HepG2 (cell line): ENCODE results near the gene ZCCHC9. TPM values are rescaled to one million over a fixed set of nuclear protein-coding genes. Genes with fewer than 3 reads are reported as not detected.

Source experiments
- ATAC-seq: fragments of 200-7000 bp; cut with Tn5 transposase; 3 replicates; pipeline ENCODE4 v1.9.1; 2020; ENCODE audit warnings: mild to moderate bottlenecking, moderate library complexity
- BruUV-seq: library from RNA; stranded (reverse); fragments of 400-500 nt; replicated peaks from 2 replicates; lab custom pipeline; 2021; lab: Mats Ljungman, UMichigan
- CTCF ChIA-PET: fragments of 300-600 bp; formaldehyde crosslinking; extraction: SDS; loops from one replicate; lab custom pipeline; 2021; ENCODE audit warnings: low total read pairs, inconsistent platforms, low intra/inter-chr PET ratio; lab: Yijun Ruan, JAX
- POLR2A ChIA-PET: fragments of 350-600 bp; sonication (Branson Sonifier 250); formaldehyde crosslinking; loops from one replicate; lab custom pipeline; 2020; ENCODE audit warnings: antibody characterized with exemption, inconsistent platforms; lab: Yijun Ruan, JAX
- DNase-seq: peaks from one replicate; pipeline ENCODE4 v3.0.0-alpha.2; 2015; ENCODE audit warnings: low spot score
- FAIRE-seq: peaks from 3 replicates; lab custom pipeline; 2011; peaks lifted over from hg19 to GRCh38; lab: Jason Lieb, UNC
- H2AFZ ChIP-seq: one replicate; pipeline ENCODE4 v1.6.1; 2011; ENCODE audit warnings: low read length, inconsistent platforms
- H3K27ac ChIP-seq: fragments of 300-600 bp; 3 replicates; pipeline ENCODE4 v1.8.0; 2011; ENCODE audit warnings: mixed run types, mild to moderate bottlenecking, mixed read lengths, low read length, inconsistent platforms; ENCODE audit not compliant: insufficient read depth; ENCODE audit errors: extremely low read length
- H3K27me3 ChIP-seq, 2 experiments: fragments of 200-600 bp in 1 of 2; 2 replicates in 1 of 2; 3 replicates in 1 of 2; pipeline versions ENCODE4 v1.6.0 to v1.8.0; 2011; ENCODE audit warnings: low read length in 2 of 2, mild to moderate bottlenecking in 2 of 2, moderate library complexity in 2 of 2, inconsistent platforms in 1 of 2; ENCODE audit not compliant: insufficient read depth in 2 of 2, control insufficient read depth in 1 of 2
- H3K36me3 ChIP-seq, 2 experiments: fragments of 200-600 bp in 1 of 2; replicated peaks in 1 of 2; 2 replicates in 1 of 2; 3 replicates in 1 of 2; pipeline versions ENCODE4 v1.5.1 to v1.8.0; 2011; ENCODE audit warnings: low read length in 2 of 2, inconsistent platforms in 1 of 2; ENCODE audit not compliant: insufficient read depth in 2 of 2, control insufficient read depth in 1 of 2
- H3K4me1 ChIP-seq: 2 replicates; pipeline ENCODE4 v1.5.1; 2012; ENCODE audit warnings: low read length, inconsistent platforms; ENCODE audit not compliant: insufficient read depth
- H3K4me2 ChIP-seq: 2 replicates; pipeline ENCODE4 v1.6.0; 2011; ENCODE audit warnings: low read depth, low read length, inconsistent platforms
- H3K4me3 ChIP-seq, 3 experiments: fragments of 200-600 bp in 1 of 3; sonication (generic), shearing (Covaris generic) in 1 of 3; replicated peaks in 1 of 3; 2 replicates each; pipeline ENCODE4 v1.5.1; 2011 to 2016; ENCODE audit warnings: low read length in 3 of 3, inconsistent platforms in 2 of 3, low read depth in 2 of 3, mild to moderate bottlenecking in 2 of 3, control low read depth in 1 of 3, mixed read lengths in 1 of 3; ENCODE audit not compliant: insufficient read depth in 1 of 3
- H3K79me2 ChIP-seq: one replicate; pipeline ENCODE4 v1.6.1; 2011; ENCODE audit warnings: low read length, inconsistent platforms; ENCODE audit not compliant: insufficient read depth
- H3K9ac ChIP-seq: 2 replicates; pipeline ENCODE4 v1.6.0; 2011; ENCODE audit warnings: mild to moderate bottlenecking, low read depth, low read length, inconsistent platforms; ENCODE audit not compliant: insufficient read depth
- H3K9me3 ChIP-seq: 2 replicates; pipeline ENCODE4 v1.5.1; 2012; ENCODE audit warnings: mild to moderate bottlenecking, low read length
- H4K20me1 ChIP-seq: 2 replicates; pipeline ENCODE4 v1.6.0; 2011; ENCODE audit warnings: inconsistent platforms, mild to moderate bottlenecking, low read length, moderate library complexity; ENCODE audit not compliant: insufficient read depth
- CBFB ChIP-seq: sonication (generic); formaldehyde crosslinking; IDR thresholded peaks from 2 replicates; pipeline ENCODE4 v1.4.0; 2020; ENCODE audit warnings: missing genetic modification reagents
- CHD4 ChIP-seq: fragments of 200-600 bp; sonication (generic); IDR thresholded peaks from 2 replicates; pipeline ENCODE4 v1.7.0; 2017; ENCODE audit warnings: mild to moderate bottlenecking, low read length, borderline replicate concordance
- DNMT1 ChIP-seq: sonication (generic); formaldehyde crosslinking; IDR thresholded peaks from 2 replicates; pipeline ENCODE4 v1.5.1; 2020; ENCODE audit warnings: mild to moderate bottlenecking, missing genetic modification reagents
- HOXA7 ChIP-seq: sonication (generic); formaldehyde crosslinking; IDR thresholded peaks from 2 replicates; pipeline ENCODE4 v1.8.1; 2022; ENCODE audit warnings: mild to moderate bottlenecking, missing genetic modification reagents, moderate library complexity
- IRF9 ChIP-seq: sonication (generic); formaldehyde crosslinking; IDR thresholded peaks from 2 replicates; pipeline ENCODE4 v1.8.0; 2022; ENCODE audit warnings: missing genetic modification reagents, mild to moderate bottlenecking, borderline replicate concordance
- KLF6 ChIP-seq: IDR thresholded peaks from 2 replicates; pipeline ENCODE4 v1.8.0; 2016; ENCODE audit warnings: missing biosample characterization, missing genetic modification reagents
- MED13 ChIP-seq: sonication (generic); formaldehyde crosslinking; IDR thresholded peaks from 2 replicates; pipeline ENCODE4 v1.5.0; 2020; ENCODE audit warnings: missing genetic modification reagents
- PRDM15 ChIP-seq: sonication (generic); formaldehyde crosslinking; IDR thresholded peaks from 2 replicates; pipeline ENCODE4 v1.4.0; 2020; ENCODE audit warnings: missing genetic modification reagents
- SIN3A ChIP-seq: IDR thresholded peaks from 2 replicates; pipeline ENCODE4 v1.6.1; 2011; ENCODE audit warnings: low read depth, mild to moderate bottlenecking, control low read depth, low read length, borderline replicate concordance
- SOX13 ChIP-seq, 3 experiments: fragments of 450-650 bp in 1 of 3; sonication (generic) in 1 of 3; formaldehyde crosslinking in 1 of 3; IDR thresholded peaks in 2 of 3; conservative IDR thresholded peaks in 1 of 3; 2 replicates each; pipeline versions ENCODE4 v1.5.0 to v1.6.1; 2016 to 2020; ENCODE audit warnings: antibody characterized with exemption in 1 of 3, mild to moderate bottlenecking in 1 of 3, missing compliant biosample characterization in 1 of 3, missing genetic modification reagents in 1 of 3, moderate library complexity in 1 of 3
- TFDP2 ChIP-seq: sonication (generic); formaldehyde crosslinking; IDR thresholded peaks from 2 replicates; pipeline ENCODE4 v1.4.0; 2020; ENCODE audit warnings: missing genetic modification reagents
- ZBTB37 ChIP-seq: sonication (generic); formaldehyde crosslinking; IDR thresholded peaks from 2 replicates; pipeline ENCODE4 v1.4.0; 2020; ENCODE audit warnings: mild to moderate bottlenecking, missing genetic modification reagents
- ZBTB7A ChIP-seq: sonication (generic); formaldehyde crosslinking; IDR thresholded peaks from 2 replicates; pipeline ENCODE4 v1.8.0; 2022; ENCODE audit warnings: mild to moderate bottlenecking, missing genetic modification reagents
- ZNF18 ChIP-seq: sonication (generic); formaldehyde crosslinking; IDR thresholded peaks from 2 replicates; pipeline ENCODE4 v1.8.0; 2022; ENCODE audit warnings: mild to moderate bottlenecking, missing genetic modification reagents; ENCODE audit not compliant: insufficient replicate concordance
- ZNF446 ChIP-seq: sonication (generic); formaldehyde crosslinking; IDR thresholded peaks from 2 replicates; pipeline ENCODE4 v1.5.0; 2020; ENCODE audit warnings: mild to moderate bottlenecking, missing genetic modification reagents
- ZNF788 ChIP-seq: sonication (generic); formaldehyde crosslinking; IDR thresholded peaks from 2 replicates; pipeline ENCODE4 v1.5.0; 2020; ENCODE audit warnings: mild to moderate bottlenecking, missing genetic modification reagents, borderline replicate concordance
- WGBS: methylation state at CpG from one replicate; pipeline ENCODE4 v1.1.6; 2017; ENCODE audit warnings: low lambda C conversion rate; 5-methylcytosine and 5-hydroxymethylcytosine counted together
- in situ Hi-C: cut with HindIII; loops from 2 replicates; pipeline ENCODE4 v1.10.0; 2017; ENCODE audit warnings: low pct_unique_long_range_greater_than_20kb; ENCODE audit not compliant: extremely low pct_ligation_motif_present
- intact Hi-C: fragments of 100-400 bp; cut with micrococcal nuclease; formaldehyde crosslinking; loops from one replicate; pipeline ENCODE4 v1.10.0; 2022; ENCODE audit not compliant: unreplicated experiment
- polyA plus RNA-seq, 8 experiments: library from polyadenylated mRNA; depleted of rRNA in 3 of 8; stranded (reverse) in 7 of 8; unstranded in 1 of 8; fragments of >200 nt; fragmentation: Illumina TruSeq in 4 of 8; extraction: Trizol in 4 of 8; gene quantifications; 2 replicates each; pipeline versions ENCODE4 v1.2.1 to v1.2.3, GENCODE V29; 2011 to 2016; ENCODE audit warnings: low read depth in 4 of 8, missing spikeins in 1 of 8, mixed read lengths in 1 of 8; ENCODE audit not compliant: insufficient read depth in 1 of 8
- total RNA-seq, 5 experiments: library from RNA; depleted of rRNA; stranded (reverse); fragments of >200 nt; fragmentation: Illumina TruSeq; extraction: Trizol; gene quantifications; 2 replicates each; pipeline ENCODE4 v1.2.3, GENCODE V29; 2016; ENCODE audit warnings: low read depth in 1 of 5

The ZCCHC9 gene
- total and polyA plus RNA-seq, 2 of the 13 experiments (the other 11 are each of a cell fraction or from before 2014, with no cell fraction given) = 28.7 to 52.5 TPM

GRCh38 chr5:81317536-81317935 is 16.1 kb downstream of the ZCCHC9 start:
- H4K20me1 ChIP-seq = no peaks in the 10 kb centered on the region
- no peak overlapping the region for H3K9ac ChIP-seq
- H3K4me1 ChIP-seq = no peaks in the 10 kb centered on the region
- in situ Hi-C loops (no loop called here), intact Hi-C loops (no loop called here)
- H3K79me2 ChIP-seq = no peaks in the 10 kb centered on the region
- POLR2A ChIA-PET = no interaction called here
- ATAC-seq (no peak), DNase-seq (no peak), FAIRE-seq (no peak)
- no peak overlapping the region for H3K4me2 ChIP-seq
- H3K4me3 ChIP-seq = no peak overlapping the region
- H3K9me3 ChIP-seq = no peaks in the 10 kb centered on the region
- no peak overlapping the region for H2AFZ ChIP-seq
- H3K27me3 ChIP-seq = no peaks in the 10 kb centered on the region
- no TSS peak for BruUV-seq
- WGBS = 62% methylated on average over 2 of the region's 2 CpGs
- peaks cover 0 to 7% of the 10 kb centered on the region in 2 experiments; a peak in 2 of 5 replicates for H3K36me3 ChIP-seq
- CTCF ChIA-PET = no interaction called here
- no peak overlapping the region for H3K27ac ChIP-seq
- TF ChIP-seq CBFB (CRISPR knock-in tag) = no peak
- no peak for TF ChIP-seq MED13
- no peak for TF ChIP-seq ZBTB7A (CRISPR knock-in tag)
- TF ChIP-seq DNMT1 = no peak
- TF ChIP-seq PRDM15 = no peak
- no peak for TF ChIP-seq ZNF446 (CRISPR knock-in tag)
- no peak for TF ChIP-seq ZBTB37 (CRISPR knock-in tag)
- TF ChIP-seq TFDP2 = no peak
- TF ChIP-seq SIN3A = no peak
- TF ChIP-seq HOXA7 = no peak
- TF ChIP-seq SOX13 (IDR thresholded peaks at IDR 0.05) = no peak
- no peak for TF ChIP-seq SOX13 (CRISPR knock-in tag; conservative IDR thresholded peaks at IDR 0.05 in 1 of 2, IDR thresholded peaks at IDR 0.05 in 1 of 2)
- TF ChIP-seq IRF9 (CRISPR knock-in tag) = no peak
- no peak for TF ChIP-seq ZNF18 (CRISPR knock-in tag)
- no peak for TF ChIP-seq ZNF788 (CRISPR knock-in tag)
- no peak for TF ChIP-seq CHD4
- no peak for TF ChIP-seq KLF6 (CRISPR knock-in tag)
